Endothelial cell of umbilical vein (primary cell): ENCODE measurements around the gene CTSA.

Experiments used
- EZH2 ChIP-seq: IDR thresholded peaks from 2 replicates; pipeline ENCODE4 v1.6.1; 2012; ENCODE audit warnings: borderline replicate concordance, low read depth, mild to moderate bottlenecking, moderate library complexity, low read length, inconsistent platforms; ENCODE audit not compliant: severe bottlenecking
- POLR2A ChIP-seq: IDR thresholded peaks from 2 replicates; pipeline ENCODE4 v1.6.1; 2012; ENCODE audit warnings: low read depth, mild to moderate bottlenecking, control low read depth, low read length
- POLR2AphosphoS5 ChIP-seq: IDR thresholded peaks from 2 replicates; pipeline ENCODE4 v1.6.1; 2012; ENCODE audit warnings: low read depth, mild to moderate bottlenecking, control low read depth, low read length, moderate library complexity; ENCODE audit not compliant: insufficient read depth
- TF ChIP-seq, protein P1 (sequence below), 2 donors: IDR thresholded peaks; 1 replicate in 1 of 2; 2 replicates in 1 of 2; pipeline ENCODE4 v1.5.1; 2011; ENCODE audit warnings: low read length in 2 of 2, mild to moderate bottlenecking in 2 of 2, moderate library complexity in 2 of 2, control low read depth in 1 of 2, inconsistent platforms in 1 of 2, low read depth in 1 of 2; ENCODE audit not compliant: insufficient read depth in 1 of 2; ENCODE audit errors: extremely low read depth in 1 of 2
- TF ChIP-seq, protein P2 (sequence below): IDR thresholded peaks from 2 replicates; pipeline ENCODE4 v1.6.1; 2011; ENCODE audit not compliant: insufficient read depth, insufficient read length

DNA sequence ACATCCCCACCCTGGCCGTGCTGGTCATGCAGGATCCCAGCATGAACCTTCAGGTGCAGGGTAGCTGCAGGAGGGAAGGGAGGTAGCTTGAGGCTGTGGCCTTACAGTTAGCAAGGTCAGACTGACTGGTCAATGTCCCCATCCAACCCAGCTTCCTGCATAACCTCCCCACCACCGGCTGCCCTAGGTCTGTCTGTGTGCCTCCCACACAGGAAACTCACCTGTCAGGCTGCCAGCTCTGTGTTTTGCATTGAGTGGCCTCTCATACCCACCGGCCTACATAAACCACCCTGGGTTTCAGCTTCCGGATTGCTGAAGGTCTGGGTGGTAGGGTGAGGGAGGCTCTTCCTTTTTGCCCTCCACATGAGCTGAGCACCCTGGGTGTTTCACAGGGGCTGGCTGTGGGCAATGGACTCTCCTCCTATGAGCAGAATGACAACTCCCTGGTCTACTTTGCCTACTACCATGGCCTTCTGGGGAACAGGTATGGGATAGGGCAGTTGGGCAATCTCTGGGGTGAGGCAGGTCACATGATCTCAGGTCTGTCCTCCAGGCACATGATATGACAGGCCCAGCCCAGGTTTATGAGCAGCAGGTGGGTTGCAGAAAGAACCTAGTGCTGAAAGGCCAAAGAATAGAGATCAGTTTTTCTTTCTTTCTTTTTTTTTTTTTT is 1.8 kb downstream of the CTSA start:
- TF ChIP-seq, protein P1, sequence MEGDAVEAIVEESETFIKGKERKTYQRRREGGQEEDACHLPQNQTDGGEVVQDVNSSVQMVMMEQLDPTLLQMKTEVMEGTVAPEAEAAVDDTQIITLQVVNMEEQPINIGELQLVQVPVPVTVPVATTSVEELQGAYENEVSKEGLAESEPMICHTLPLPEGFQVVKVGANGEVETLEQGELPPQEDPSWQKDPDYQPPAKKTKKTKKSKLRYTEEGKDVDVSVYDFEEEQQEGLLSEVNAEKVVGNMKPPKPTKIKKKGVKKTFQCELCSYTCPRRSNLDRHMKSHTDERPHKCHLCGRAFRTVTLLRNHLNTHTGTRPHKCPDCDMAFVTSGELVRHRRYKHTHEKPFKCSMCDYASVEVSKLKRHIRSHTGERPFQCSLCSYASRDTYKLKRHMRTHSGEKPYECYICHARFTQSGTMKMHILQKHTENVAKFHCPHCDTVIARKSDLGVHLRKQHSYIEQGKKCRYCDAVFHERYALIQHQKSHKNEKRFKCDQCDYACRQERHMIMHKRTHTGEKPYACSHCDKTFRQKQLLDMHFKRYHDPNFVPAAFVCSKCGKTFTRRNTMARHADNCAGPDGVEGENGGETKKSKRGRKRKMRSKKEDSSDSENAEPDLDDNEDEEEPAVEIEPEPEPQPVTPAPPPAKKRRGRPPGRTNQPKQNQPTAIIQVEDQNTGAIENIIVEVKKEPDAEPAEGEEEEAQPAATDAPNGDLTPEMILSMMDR (IDR thresholded peaks at IDR 0.05; ENCODE audit: extremely low read depth in 1 of 2, insufficient read depth in 1 of 2, low read depth in 1 of 2, low read length in 2 of 2) = no peak
- TF ChIP-seq POLR2AphosphoS5 (no peak), EZH2 (no peak), POLR2A (no peak)
- TF ChIP-seq, protein P2, sequence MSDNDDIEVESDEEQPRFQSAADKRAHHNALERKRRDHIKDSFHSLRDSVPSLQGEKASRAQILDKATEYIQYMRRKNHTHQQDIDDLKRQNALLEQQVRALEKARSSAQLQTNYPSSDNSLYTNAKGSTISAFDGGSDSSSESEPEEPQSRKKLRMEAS = no peak
